HepG2 (cell line): ENCODE data around the gene MEF2B. TPM values are rescaled to one million over a fixed set of nuclear protein-coding genes. Genes with fewer than 3 reads are reported as not detected.

Source experiments
- CHD2 ChIP-seq: IDR thresholded peaks from 2 replicates; pipeline ENCODE4 v1.6.1; 2011; ENCODE audit warnings: low read depth, low read length, improper control_type of control experiment
- KAT8 ChIP-seq: IDR thresholded peaks from 2 replicates; pipeline ENCODE4 v1.6.1; 2016; ENCODE audit warnings: missing genetic modification reagents, missing compliant biosample characterization
- KMT2B ChIP-seq: IDR thresholded peaks from 2 replicates; pipeline ENCODE4 v1.6.1; 2016; ENCODE audit warnings: missing genetic modification reagents, missing compliant biosample characterization
- MEIS1 ChIP-seq: sonication (generic); formaldehyde crosslinking; IDR thresholded peaks from 2 replicates; pipeline ENCODE4 v1.9.0; 2021; ENCODE audit warnings: mild to moderate bottlenecking, missing genetic modification reagents, moderate library complexity, borderline replicate concordance
- TCF12 ChIP-seq, 2 experiments: fragments of 450-650 bp in 1 of 2; sonication (generic) in 1 of 2; formaldehyde crosslinking in 1 of 2; IDR thresholded peaks; 2 replicates each; pipeline versions ENCODE4 v1.6.1 to v1.8.0; 2017 to 2022; ENCODE audit warnings: antibody characterized with exemption in 1 of 2, mild to moderate bottlenecking in 1 of 2, missing genetic modification reagents in 1 of 2, moderate library complexity in 1 of 2
- ZFY ChIP-seq: sonication (generic); formaldehyde crosslinking; IDR thresholded peaks from 2 replicates; pipeline ENCODE4 v1.4.0; 2020; ENCODE audit warnings: missing genetic modification reagents
- ZNF326 ChIP-seq: sonication (generic); formaldehyde crosslinking; IDR thresholded peaks from 2 replicates; pipeline ENCODE4 v1.4.0; 2020; ENCODE audit warnings: missing genetic modification reagents, borderline replicate concordance
- ZNF549 ChIP-seq: sonication (generic); formaldehyde crosslinking; IDR thresholded peaks from 2 replicates; pipeline ENCODE4 v1.5.0; 2020; ENCODE audit warnings: missing genetic modification reagents
- ZNF558 ChIP-seq: sonication (generic); formaldehyde crosslinking; IDR thresholded peaks from 2 replicates; pipeline ENCODE4 v1.9.0; 2022; ENCODE audit warnings: mild to moderate bottlenecking, missing genetic modification reagents, borderline replicate concordance
- ZNF616 ChIP-seq: sonication (generic); formaldehyde crosslinking; IDR thresholded peaks from 2 replicates; pipeline ENCODE4 v1.5.0; 2020; ENCODE audit warnings: low read depth, mild to moderate bottlenecking, missing genetic modification reagents
- ZNF788 ChIP-seq: sonication (generic); formaldehyde crosslinking; IDR thresholded peaks from 2 replicates; pipeline ENCODE4 v1.5.0; 2020; ENCODE audit warnings: mild to moderate bottlenecking, missing genetic modification reagents, borderline replicate concordance
- polyA plus RNA-seq, 8 experiments: library from polyadenylated mRNA; depleted of rRNA in 3 of 8; stranded (reverse) in 7 of 8; unstranded in 1 of 8; fragments of >200 nt; fragmentation: Illumina TruSeq in 4 of 8; extraction: Trizol in 4 of 8; gene quantifications; 2 replicates each; pipeline versions ENCODE4 v1.2.1 to v1.2.3, GENCODE V29; 2011 to 2016; ENCODE audit warnings: low read depth in 4 of 8, missing spikeins in 1 of 8, mixed read lengths in 1 of 8; ENCODE audit not compliant: insufficient read depth in 1 of 8
- total RNA-seq, 5 experiments: library from RNA; depleted of rRNA; stranded (reverse); fragments of >200 nt; fragmentation: Illumina TruSeq; extraction: Trizol; gene quantifications; 2 replicates each; pipeline ENCODE4 v1.2.3, GENCODE V29; 2016; ENCODE audit warnings: low read depth in 1 of 5
- TF ChIP-seq, protein P1 (sequence below): sonication (generic); formaldehyde crosslinking; IDR thresholded peaks from 2 replicates; pipeline ENCODE4 v1.4.0; 2020; ENCODE audit warnings: low read depth, mild to moderate bottlenecking, missing genetic modification reagents
- TF ChIP-seq, protein P2 (sequence below): sonication (generic); formaldehyde crosslinking; IDR thresholded peaks from 2 replicates; pipeline ENCODE4 v1.4.0; 2020; ENCODE audit warnings: missing genetic modification reagents, borderline replicate concordance
- TF ChIP-seq, protein P3 (sequence below): sonication (generic); formaldehyde crosslinking; IDR thresholded peaks from 2 replicates; pipeline ENCODE4 v1.8.0; 2022; ENCODE audit warnings: missing genetic modification reagents, mild to moderate bottlenecking, borderline replicate concordance
- TF ChIP-seq, protein P4 (sequence below): conservative IDR thresholded peaks from 2 replicates; pipeline ENCODE4 v1.6.1; 2018; ENCODE audit warnings: missing genetic modification reagents
- TF ChIP-seq, protein P5 (sequence below): IDR thresholded peaks from 2 replicates; pipeline ENCODE4 v1.6.1; 2016; ENCODE audit warnings: missing compliant biosample characterization, missing genetic modification reagents, borderline replicate concordance
- TF ChIP-seq, protein P6 (sequence below): sonication (generic); formaldehyde crosslinking; conservative IDR thresholded peaks from 2 replicates; pipeline ENCODE4 v1.8.0; 2022; ENCODE audit warnings: low read depth, missing genetic modification reagents

The MEF2B gene
- total and polyA plus RNA-seq, 2 of the 13 experiments (the other 11 are each of a cell fraction or from before 2014, with no cell fraction given): 1.2 to 1.7 TPM

DNA sequence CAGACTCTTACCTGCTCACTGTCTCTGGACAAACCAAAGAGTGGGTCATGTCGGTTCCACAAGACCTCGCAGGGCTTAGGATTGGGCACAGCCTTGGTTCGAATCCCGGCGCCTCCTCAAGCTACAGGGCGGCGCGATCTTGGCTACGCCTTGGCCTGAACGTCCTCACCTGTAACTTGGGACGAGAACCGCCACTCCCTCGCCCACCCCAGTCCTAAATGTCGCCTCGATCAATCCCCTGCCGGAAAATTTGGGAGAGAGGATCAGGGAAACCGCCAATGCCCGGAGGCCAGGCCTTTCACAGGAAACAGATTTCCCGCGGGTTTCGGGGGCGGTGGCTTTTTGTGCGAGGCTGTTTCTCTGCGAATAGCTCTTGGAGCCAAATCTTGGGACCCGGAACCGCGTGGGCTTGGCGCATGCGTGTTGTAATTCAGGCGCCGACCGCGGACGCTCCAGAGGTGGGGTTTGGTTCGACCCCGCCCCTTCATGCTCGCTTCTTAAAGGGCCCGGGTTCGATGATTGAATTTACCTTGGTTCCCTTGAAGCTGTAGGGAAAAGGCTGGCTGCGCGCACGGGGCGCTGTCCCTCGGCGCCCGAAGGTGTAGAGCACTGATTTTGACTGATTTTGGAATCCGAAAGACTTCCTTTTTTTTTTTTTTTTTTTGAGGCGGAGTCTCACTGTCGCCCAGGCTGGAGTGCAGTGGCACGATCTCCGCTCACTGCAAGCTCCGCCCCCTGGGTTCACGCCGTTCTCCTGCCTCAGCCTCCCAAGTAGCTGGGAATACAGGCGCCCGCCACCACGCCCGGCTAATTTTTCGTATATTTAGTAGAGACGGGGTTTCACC lies 33.2 kb upstream of the MEF2B start, which contains the start of gene NR2C2AP (continued):
- TF ChIP-seq, protein P1, sequence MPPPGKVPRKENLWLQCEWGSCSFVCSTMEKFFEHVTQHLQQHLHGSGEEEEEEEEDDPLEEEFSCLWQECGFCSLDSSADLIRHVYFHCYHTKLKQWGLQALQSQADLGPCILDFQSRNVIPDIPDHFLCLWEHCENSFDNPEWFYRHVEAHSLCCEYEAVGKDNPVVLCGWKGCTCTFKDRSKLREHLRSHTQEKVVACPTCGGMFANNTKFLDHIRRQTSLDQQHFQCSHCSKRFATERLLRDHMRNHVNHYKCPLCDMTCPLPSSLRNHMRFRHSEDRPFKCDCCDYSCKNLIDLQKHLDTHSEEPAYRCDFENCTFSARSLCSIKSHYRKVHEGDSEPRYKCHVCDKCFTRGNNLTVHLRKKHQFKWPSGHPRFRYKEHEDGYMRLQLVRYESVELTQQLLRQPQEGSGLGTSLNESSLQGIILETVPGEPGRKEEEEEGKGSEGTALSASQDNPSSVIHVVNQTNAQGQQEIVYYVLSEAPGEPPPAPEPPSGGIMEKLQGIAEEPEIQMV (CRISPR knock-in tag): peak; percentile 86; the same call in 1 of the 2 replicates
- TF ChIP-seq, protein P2, sequence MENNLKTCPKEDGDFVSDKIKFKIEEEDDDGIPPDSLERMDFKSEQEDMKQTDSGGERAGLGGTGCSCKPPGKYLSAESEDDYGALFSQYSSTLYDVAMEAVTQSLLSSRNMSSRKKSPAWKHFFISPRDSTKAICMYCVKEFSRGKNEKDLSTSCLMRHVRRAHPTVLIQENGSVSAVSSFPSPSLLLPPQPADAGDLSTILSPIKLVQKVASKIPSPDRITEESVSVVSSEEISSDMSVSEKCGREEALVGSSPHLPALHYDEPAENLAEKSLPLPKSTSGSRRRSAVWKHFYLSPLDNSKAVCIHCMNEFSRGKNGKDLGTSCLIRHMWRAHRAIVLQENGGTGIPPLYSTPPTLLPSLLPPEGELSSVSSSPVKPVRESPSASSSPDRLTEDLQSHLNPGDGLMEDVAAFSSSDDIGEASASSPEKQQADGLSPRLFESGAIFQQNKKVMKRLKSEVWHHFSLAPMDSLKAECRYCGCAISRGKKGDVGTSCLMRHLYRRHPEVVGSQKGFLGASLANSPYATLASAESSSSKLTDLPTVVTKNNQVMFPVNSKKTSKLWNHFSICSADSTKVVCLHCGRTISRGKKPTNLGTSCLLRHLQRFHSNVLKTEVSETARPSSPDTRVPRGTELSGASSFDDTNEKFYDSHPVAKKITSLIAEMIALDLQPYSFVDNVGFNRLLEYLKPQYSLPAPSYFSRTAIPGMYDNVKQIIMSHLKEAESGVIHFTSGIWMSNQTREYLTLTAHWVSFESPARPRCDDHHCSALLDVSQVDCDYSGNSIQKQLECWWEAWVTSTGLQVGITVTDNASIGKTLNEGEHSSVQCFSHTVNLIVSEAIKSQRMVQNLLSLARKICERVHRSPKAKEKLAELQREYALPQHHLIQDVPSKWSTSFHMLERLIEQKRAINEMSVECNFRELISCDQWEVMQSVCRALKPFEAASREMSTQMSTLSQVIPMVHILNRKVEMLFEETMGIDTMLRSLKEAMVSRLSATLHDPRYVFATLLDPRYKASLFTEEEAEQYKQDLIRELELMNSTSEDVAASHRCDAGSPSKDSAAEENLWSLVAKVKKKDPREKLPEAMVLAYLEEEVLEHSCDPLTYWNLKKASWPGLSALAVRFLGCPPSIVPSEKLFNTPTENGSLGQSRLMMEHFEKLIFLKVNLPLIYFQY (CRISPR knock-in tag): no peak
- no peak for TF ChIP-seq TCF12 (IDR thresholded peaks at IDR 0.05)
- no peak for TF ChIP-seq TCF12 (CRISPR knock-in tag; IDR thresholded peaks at IDR 0.05)
- TF ChIP-seq ZNF549 (CRISPR knock-in tag): no peak
- TF ChIP-seq, protein P3, sequence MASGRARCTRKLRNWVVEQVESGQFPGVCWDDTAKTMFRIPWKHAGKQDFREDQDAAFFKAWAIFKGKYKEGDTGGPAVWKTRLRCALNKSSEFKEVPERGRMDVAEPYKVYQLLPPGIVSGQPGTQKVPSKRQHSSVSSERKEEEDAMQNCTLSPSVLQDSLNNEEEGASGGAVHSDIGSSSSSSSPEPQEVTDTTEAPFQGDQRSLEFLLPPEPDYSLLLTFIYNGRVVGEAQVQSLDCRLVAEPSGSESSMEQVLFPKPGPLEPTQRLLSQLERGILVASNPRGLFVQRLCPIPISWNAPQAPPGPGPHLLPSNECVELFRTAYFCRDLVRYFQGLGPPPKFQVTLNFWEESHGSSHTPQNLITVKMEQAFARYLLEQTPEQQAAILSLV (CRISPR knock-in tag): no peak
- no peak for TF ChIP-seq MEIS1 (CRISPR knock-in tag)
- peak; percentile 46; the same call in 1 of the 2 replicates for TF ChIP-seq ZFY (CRISPR knock-in tag)
- TF ChIP-seq KMT2B (CRISPR knock-in tag): no peak
- TF ChIP-seq CHD2: no peak
- TF ChIP-seq, protein P4, sequence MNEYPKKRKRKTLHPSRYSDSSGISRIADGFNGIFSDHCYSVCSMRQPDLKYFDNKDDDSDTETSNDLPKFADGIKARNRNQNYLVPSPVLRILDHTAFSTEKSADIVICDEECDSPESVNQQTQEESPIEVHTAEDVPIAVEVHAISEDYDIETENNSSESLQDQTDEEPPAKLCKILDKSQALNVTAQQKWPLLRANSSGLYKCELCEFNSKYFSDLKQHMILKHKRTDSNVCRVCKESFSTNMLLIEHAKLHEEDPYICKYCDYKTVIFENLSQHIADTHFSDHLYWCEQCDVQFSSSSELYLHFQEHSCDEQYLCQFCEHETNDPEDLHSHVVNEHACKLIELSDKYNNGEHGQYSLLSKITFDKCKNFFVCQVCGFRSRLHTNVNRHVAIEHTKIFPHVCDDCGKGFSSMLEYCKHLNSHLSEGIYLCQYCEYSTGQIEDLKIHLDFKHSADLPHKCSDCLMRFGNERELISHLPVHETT: no peak
- TF ChIP-seq, protein P5, sequence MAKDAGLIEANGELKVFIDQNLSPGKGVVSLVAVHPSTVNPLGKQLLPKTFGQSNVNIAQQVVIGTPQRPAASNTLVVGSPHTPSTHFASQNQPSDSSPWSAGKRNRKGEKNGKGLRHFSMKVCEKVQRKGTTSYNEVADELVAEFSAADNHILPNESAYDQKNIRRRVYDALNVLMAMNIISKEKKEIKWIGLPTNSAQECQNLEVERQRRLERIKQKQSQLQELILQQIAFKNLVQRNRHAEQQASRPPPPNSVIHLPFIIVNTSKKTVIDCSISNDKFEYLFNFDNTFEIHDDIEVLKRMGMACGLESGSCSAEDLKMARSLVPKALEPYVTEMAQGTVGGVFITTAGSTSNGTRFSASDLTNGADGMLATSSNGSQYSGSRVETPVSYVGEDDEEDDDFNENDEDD: no peak
- 0 out of 2 replicates have a peak, but pooled peaks have one; percentile 43 for TF ChIP-seq KAT8 (CRISPR knock-in tag)
- no peak for TF ChIP-seq ZNF326
- TF ChIP-seq, protein P6, sequence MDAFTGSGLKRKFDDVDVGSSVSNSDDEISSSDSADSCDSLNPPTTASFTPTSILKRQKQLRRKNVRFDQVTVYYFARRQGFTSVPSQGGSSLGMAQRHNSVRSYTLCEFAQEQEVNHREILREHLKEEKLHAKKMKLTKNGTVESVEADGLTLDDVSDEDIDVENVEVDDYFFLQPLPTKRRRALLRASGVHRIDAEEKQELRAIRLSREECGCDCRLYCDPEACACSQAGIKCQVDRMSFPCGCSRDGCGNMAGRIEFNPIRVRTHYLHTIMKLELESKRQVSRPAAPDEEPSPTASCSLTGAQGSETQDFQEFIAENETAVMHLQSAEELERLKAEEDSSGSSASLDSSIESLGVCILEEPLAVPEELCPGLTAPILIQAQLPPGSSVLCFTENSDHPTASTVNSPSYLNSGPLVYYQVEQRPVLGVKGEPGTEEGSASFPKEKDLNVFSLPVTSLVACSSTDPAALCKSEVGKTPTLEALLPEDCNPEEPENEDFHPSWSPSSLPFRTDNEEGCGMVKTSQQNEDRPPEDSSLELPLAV (CRISPR knock-in tag): no peak
- no peak for TF ChIP-seq ZNF616 (CRISPR knock-in tag)
- TF ChIP-seq ZNF558 (CRISPR knock-in tag): no peak
- TF ChIP-seq ZNF788 (CRISPR knock-in tag): no peak
